ENCODE results near the gene EMILIN1. TPM values are rescaled to one million over a fixed set of nuclear protein-coding genes. Genes with fewer than 3 reads are reported as not detected.

Gene EMILIN1
- polyA plus RNA-seq, 1 of the 3 experiments (the other 2 are of a cell fraction), result 286 TPM

DNA sequence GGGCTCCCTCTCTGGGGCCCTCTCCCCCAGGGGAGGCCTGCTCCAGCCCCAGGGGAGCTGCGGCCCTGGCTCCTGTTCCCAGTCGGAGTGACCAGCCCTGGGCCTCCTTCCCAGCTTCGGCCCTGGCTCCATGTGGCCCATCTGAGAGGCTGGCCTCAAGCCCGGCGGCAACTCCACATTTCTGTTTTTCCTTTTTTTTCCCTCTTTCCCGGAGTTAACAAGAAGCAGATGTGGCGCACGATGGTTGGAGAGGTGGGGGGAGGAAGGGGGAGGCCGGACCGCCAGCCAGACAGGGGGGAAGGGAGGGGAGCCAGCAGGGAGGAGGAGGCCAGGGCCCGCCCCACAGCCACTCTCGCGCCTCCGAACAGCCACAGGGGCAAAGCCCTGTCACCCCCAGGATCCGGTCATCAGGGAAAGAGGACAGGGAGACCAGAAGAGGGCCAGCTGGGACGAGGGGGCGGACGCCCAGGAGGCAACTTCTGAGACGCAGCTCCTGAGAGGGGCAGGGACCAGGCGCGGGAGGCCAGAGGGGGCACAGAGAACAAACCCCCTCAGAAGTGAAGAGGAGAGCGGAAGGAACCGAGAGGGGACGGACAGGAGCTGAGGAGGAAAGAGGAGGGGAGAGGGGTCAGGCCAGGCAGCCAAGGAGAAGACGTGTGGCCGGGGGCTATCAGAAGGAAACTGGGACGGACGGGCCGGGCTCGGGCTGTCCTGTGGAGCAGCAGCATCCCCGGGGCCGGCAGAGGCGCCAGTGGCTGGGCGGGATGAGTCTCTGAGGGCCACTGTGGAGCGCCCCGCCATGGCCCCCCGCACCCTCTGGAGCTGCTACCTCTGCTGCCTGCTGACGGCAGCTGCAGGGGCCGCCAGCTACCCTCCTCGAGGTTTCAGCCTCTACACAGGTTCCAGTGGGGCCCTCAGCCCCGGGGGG, at the start of gene EMILIN1 (continued):
- TF ChIP-seq, protein P1, sequence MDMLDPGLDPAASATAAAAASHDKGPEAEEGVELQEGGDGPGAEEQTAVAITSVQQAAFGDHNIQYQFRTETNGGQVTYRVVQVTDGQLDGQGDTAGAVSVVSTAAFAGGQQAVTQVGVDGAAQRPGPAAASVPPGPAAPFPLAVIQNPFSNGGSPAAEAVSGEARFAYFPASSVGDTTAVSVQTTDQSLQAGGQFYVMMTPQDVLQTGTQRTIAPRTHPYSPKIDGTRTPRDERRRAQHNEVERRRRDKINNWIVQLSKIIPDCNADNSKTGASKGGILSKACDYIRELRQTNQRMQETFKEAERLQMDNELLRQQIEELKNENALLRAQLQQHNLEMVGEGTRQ (IDR thresholded peaks at IDR 0.05; ENCODE audit: borderline replicate concordance, low read depth, low read length), result no peak
- TF ChIP-seq NRF1 (IDR thresholded peaks at IDR 0.05; ENCODE audit: low read depth, low read length) (no peak), TCF12 (IDR thresholded peaks at IDR 0.05) (peak; percentile 99), SIN3A (IDR thresholded peaks at IDR 0.05; ENCODE audit: borderline replicate concordance, low read depth, low read length) (peak; percentile 86; the same call in 1 of the 2 replicates), MEF2A (IDR thresholded peaks at IDR 0.05; ENCODE audit: borderline replicate concordance, low read depth) (no peak), RCOR1 (IDR thresholded peaks at IDR 0.05; ENCODE audit: low read length) (peak; percentile 94), NFIC (IDR thresholded peaks at IDR 0.05; ENCODE audit: borderline replicate concordance) (peak; percentile 91)
- TF ChIP-seq, protein P2, sequence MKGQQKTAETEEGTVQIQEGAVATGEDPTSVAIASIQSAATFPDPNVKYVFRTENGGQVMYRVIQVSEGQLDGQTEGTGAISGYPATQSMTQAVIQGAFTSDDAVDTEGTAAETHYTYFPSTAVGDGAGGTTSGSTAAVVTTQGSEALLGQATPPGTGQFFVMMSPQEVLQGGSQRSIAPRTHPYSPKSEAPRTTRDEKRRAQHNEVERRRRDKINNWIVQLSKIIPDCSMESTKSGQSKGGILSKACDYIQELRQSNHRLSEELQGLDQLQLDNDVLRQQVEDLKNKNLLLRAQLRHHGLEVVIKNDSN (IDR thresholded peaks at IDR 0.05; ENCODE audit: borderline replicate concordance, low read depth), result 0 out of 2 replicates have a peak, but pooled peaks have one; percentile 64
- TF ChIP-seq, protein P3, sequence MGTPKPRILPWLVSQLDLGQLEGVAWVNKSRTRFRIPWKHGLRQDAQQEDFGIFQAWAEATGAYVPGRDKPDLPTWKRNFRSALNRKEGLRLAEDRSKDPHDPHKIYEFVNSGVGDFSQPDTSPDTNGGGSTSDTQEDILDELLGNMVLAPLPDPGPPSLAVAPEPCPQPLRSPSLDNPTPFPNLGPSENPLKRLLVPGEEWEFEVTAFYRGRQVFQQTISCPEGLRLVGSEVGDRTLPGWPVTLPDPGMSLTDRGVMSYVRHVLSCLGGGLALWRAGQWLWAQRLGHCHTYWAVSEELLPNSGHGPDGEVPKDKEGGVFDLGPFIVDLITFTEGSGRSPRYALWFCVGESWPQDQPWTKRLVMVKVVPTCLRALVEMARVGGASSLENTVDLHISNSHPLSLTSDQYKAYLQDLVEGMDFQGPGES (IDR thresholded peaks at IDR 0.05; ENCODE audit: low read depth, low read length), result no peak
- TF ChIP-seq, protein P4, sequence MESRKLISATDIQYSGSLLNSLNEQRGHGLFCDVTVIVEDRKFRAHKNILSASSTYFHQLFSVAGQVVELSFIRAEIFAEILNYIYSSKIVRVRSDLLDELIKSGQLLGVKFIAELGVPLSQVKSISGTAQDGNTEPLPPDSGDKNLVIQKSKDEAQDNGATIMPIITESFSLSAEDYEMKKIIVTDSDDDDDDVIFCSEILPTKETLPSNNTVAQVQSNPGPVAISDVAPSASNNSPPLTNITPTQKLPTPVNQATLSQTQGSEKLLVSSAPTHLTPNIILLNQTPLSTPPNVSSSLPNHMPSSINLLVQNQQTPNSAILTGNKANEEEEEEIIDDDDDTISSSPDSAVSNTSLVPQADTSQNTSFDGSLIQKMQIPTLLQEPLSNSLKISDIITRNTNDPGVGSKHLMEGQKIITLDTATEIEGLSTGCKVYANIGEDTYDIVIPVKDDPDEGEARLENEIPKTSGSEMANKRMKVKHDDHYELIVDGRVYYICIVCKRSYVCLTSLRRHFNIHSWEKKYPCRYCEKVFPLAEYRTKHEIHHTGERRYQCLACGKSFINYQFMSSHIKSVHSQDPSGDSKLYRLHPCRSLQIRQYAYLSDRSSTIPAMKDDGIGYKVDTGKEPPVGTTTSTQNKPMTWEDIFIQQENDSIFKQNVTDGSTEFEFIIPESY (IDR thresholded peaks at IDR 0.05; ENCODE audit: borderline replicate concordance, low read depth), result no peak

DNA sequence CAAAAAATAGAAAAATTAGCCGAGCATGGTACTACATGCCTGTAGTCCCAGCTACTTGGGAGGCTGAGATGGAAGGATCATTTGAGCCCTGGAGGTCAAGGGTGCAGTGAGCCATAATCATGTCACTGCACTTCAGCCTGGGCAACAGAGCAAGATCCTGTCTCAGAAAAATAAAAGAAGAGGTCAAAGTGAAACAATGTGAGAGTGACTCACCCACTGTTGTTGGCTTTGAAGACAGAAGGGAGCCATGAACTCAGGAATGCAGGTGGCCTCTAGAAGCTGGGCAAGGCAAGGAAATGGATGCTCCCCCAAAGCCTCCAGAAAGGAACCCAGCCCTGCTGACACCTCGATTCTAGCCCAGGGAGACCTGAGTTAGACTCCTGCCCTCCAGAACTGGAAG, 49.4 kb upstream of the EMILIN1 start:
- no peaks in the 10 kb centered on the region for H3K27me3 ChIP-seq (ENCODE audit: insufficient read depth)
- TF ChIP-seq, protein P4 (IDR thresholded peaks at IDR 0.05; ENCODE audit: borderline replicate concordance, low read depth), result no peak
- no peak for TF ChIP-seq FOXM1 (IDR thresholded peaks at IDR 0.05; ENCODE audit: low read depth)
- no peak for TF ChIP-seq EP300 (IDR thresholded peaks at IDR 0.05; ENCODE audit: borderline replicate concordance in 1 of 2, low read depth in 1 of 2, low read length in 1 of 2)
- TF ChIP-seq, protein P5, sequence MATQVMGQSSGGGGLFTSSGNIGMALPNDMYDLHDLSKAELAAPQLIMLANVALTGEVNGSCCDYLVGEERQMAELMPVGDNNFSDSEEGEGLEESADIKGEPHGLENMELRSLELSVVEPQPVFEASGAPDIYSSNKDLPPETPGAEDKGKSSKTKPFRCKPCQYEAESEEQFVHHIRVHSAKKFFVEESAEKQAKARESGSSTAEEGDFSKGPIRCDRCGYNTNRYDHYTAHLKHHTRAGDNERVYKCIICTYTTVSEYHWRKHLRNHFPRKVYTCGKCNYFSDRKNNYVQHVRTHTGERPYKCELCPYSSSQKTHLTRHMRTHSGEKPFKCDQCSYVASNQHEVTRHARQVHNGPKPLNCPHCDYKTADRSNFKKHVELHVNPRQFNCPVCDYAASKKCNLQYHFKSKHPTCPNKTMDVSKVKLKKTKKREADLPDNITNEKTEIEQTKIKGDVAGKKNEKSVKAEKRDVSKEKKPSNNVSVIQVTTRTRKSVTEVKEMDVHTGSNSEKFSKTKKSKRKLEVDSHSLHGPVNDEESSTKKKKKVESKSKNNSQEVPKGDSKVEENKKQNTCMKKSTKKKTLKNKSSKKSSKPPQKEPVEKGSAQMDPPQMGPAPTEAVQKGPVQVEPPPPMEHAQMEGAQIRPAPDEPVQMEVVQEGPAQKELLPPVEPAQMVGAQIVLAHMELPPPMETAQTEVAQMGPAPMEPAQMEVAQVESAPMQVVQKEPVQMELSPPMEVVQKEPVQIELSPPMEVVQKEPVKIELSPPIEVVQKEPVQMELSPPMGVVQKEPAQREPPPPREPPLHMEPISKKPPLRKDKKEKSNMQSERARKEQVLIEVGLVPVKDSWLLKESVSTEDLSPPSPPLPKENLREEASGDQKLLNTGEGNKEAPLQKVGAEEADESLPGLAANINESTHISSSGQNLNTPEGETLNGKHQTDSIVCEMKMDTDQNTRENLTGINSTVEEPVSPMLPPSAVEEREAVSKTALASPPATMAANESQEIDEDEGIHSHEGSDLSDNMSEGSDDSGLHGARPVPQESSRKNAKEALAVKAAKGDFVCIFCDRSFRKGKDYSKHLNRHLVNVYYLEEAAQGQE (IDR thresholded peaks at IDR 0.05; ENCODE audit: low read depth, low read length), result no peak
- TF ChIP-seq NFIC (IDR thresholded peaks at IDR 0.05; ENCODE audit: borderline replicate concordance), result no peak
- TF ChIP-seq RFX5 (IDR thresholded peaks at IDR 0.05; ENCODE audit: low read length), result no peak
- no peaks in the 10 kb centered on the region for H3K9me2 ChIP-seq
- no peak overlapping the region for H3K4me2 ChIP-seq
- H3K9ac ChIP-seq, result no peak overlapping the region
- ChIA-PET CTCF (interaction anchor here (0.8 to 33.3 kb wide), 9 partner anchors 9 to 183 kb away, joined by 3 to 1017 read pairs (median 5); partner anchors contain the start of gene MAPRE3), POLR2A (no interaction called here)
- WGBS (ENCODE audit: low lambda C conversion rate), result 83% methylated on average over 2 of the region's 2 CpGs
- no peaks in the 10 kb centered on the region for H3F3A ChIP-seq (replicated peaks; ENCODE audit: insufficient read depth)
- peaks cover 4 to 28% of the 10 kb centered on the region in 2 experiments for H3K36me3 ChIP-seq (replicated peaks in 1 of 2; ENCODE audit: control insufficient read depth in 1 of 2, insufficient read depth in 2 of 2, low read length in 1 of 2)
- H3K27ac ChIP-seq (ENCODE audit: low read depth in 2 of 2, low read length in 1 of 2), result no peak overlapping the region
- peaks cover 34% of the 10 kb centered on the region for H3K79me2 ChIP-seq (ENCODE audit: insufficient read depth)
- peaks cover 2 to 13% of the 10 kb centered on the region in 2 experiments; a peak in 2 of 4 replicates for H3K4me1 ChIP-seq (ENCODE audit: control insufficient read depth in 1 of 2, insufficient read depth in 2 of 2, low read depth in 1 of 2, low read length in 1 of 2)
- no peak for DNase-seq
- no peak overlapping the region for H2AFZ ChIP-seq (ENCODE audit: low read depth)
- H3K9me3 ChIP-seq, result no peaks in the 10 kb centered on the region
- H3K4me3 ChIP-seq (ENCODE audit: low read depth in 2 of 2, low read length in 1 of 2), result no peak overlapping the region
- H4K20me1 ChIP-seq (ENCODE audit: insufficient read depth), result no peaks in the 10 kb centered on the region

Data from SK-N-SH (cell line).